DND-41 (cell line): ENCODE measurements around the gene EIF3I.

Experiments used
- ATAC-seq: fragments of 200-7000 bp; cut with Tn5 transposase; 3 replicates; pipeline ENCODE4 v1.9.1; 2021; ENCODE audit warnings: low read depth; ENCODE audit not compliant: insufficient read depth
- DNase-seq: peaks from one replicate; pipeline ENCODE4 v3.0.0-alpha.2; 2020
- H2AFZ ChIP-seq: 2 replicates; pipeline ENCODE4 v1.6.0; 2012; ENCODE audit warnings: low read depth, low read length
- H3K27ac ChIP-seq: 2 replicates; pipeline ENCODE4 v1.5.1; 2012; ENCODE audit warnings: low read length, inconsistent platforms
- H3K27me3 ChIP-seq: fragments of 200-600 bp; sonication (generic); 2 replicates; pipeline ENCODE4 v1.6.0; 2012; ENCODE audit warnings: low read length, mild to moderate bottlenecking, inconsistent platforms; ENCODE audit not compliant: insufficient read depth, poor library complexity
- H3K36me3 ChIP-seq: 2 replicates; pipeline ENCODE4 v1.5.1; 2012; ENCODE audit warnings: low read length, inconsistent platforms; ENCODE audit not compliant: insufficient read depth
- H3K4me1 ChIP-seq: 2 replicates; pipeline ENCODE4 v1.5.1; 2012; ENCODE audit warnings: mild to moderate bottlenecking, low read length; ENCODE audit not compliant: insufficient read depth
- H3K4me2 ChIP-seq: 2 replicates; pipeline ENCODE4 v1.6.0; 2012; ENCODE audit warnings: mild to moderate bottlenecking, moderate library complexity, low read length, inconsistent platforms; ENCODE audit not compliant: insufficient read depth
- H3K4me3 ChIP-seq, 2 experiments: fragments of 200-600 bp in 1 of 2; shearing (Covaris generic) in 1 of 2; 2 replicates each; pipeline ENCODE4 v1.5.1; 2012 to 2016; ENCODE audit warnings: inconsistent platforms in 2 of 2, low read length in 2 of 2, mild to moderate bottlenecking in 2 of 2, low read depth in 1 of 2, moderate library complexity in 1 of 2
- H3K79me2 ChIP-seq: 2 replicates; pipeline ENCODE4 v1.6.0; 2012; ENCODE audit warnings: low read length, inconsistent platforms; ENCODE audit not compliant: insufficient read depth
- H3K9ac ChIP-seq: 2 replicates; pipeline ENCODE4 v1.6.0; 2012; ENCODE audit warnings: low read depth, mild to moderate bottlenecking, inconsistent platforms, low read length, moderate library complexity
- H3K9me3 ChIP-seq: 2 replicates; pipeline ENCODE4 v1.5.1; 2012; ENCODE audit warnings: low read length, moderate library complexity, mild to moderate bottlenecking, inconsistent platforms; ENCODE audit not compliant: insufficient read depth, severe bottlenecking
- H4K20me1 ChIP-seq: 2 replicates; pipeline ENCODE4 v1.6.0; 2012; ENCODE audit warnings: low read length; ENCODE audit not compliant: insufficient read depth
- CTCF ChIP-seq: IDR thresholded peaks from 2 replicates; pipeline ENCODE4 v1.5.1; 2012; ENCODE audit warnings: borderline replicate concordance, low read length, moderate library complexity, mild to moderate bottlenecking; ENCODE audit not compliant: poor library complexity, severe bottlenecking; ENCODE audit errors: extremely low read depth
- EZH2 ChIP-seq: IDR thresholded peaks from 3 replicates; pipeline ENCODE4 v1.6.1; 2012; ENCODE audit warnings: borderline replicate concordance, low read depth, mild to moderate bottlenecking, moderate library complexity, low read length, inconsistent platforms; ENCODE audit not compliant: severe bottlenecking

Gene EIF3I

GRCh38 chr1:32184650-32185049 is 37.6 kb upstream of the EIF3I start:
- Histone ChIP-seq H3K4me2 (peak overlapping the region; percentile 33), H3K9ac (no peak overlapping the region), H3K27ac (0 out of 2 replicates have a peak overlapping the region, but pooled peaks have one; percentile 13), H3K9me3 (no peaks in the 10 kb centered on the region), H3K4me3 (no peak overlapping the region), H3K4me1 (peaks cover 63% of the 10 kb centered on the region), H2AFZ (no peak overlapping the region), H3K27me3 (no peaks in the 10 kb centered on the region), H4K20me1 (peaks cover 39% of the 10 kb centered on the region), H3K36me3 (peaks cover 87% of the 10 kb centered on the region), H3K79me2 (peaks cover 87% of the 10 kb centered on the region)
- DNase-seq (no peak), ATAC-seq (no peak)
- TF ChIP-seq CTCF (no peak), EZH2 (no peak)

- ATAC-seq (peak; percentile 88), DNase-seq (peak; percentile 72)
- peak overlapping the region; percentile 10; the same call in 1 of the 2 replicates for H3K4me2 ChIP-seq
- peaks cover 91% of the 10 kb centered on the region for H3K36me3 ChIP-seq
- TF ChIP-seq CTCF, result no peak
- no peak for TF ChIP-seq EZH2
- H3K4me1 ChIP-seq, result peaks cover 55% of the 10 kb centered on the region
- no peaks in the 10 kb centered on the region for H3K9me3 ChIP-seq
- peaks cover 73% of the 10 kb centered on the region for H3K79me2 ChIP-seq
- H3K27ac ChIP-seq, result peak overlapping the region; percentile 45
- H3K4me3 ChIP-seq, result no peak overlapping the region
- no peak overlapping the region for H2AFZ ChIP-seq
- H4K20me1 ChIP-seq, result peaks cover 35% of the 10 kb centered on the region
- H3K27me3 ChIP-seq, result no peaks in the 10 kb centered on the region
- H3K9ac ChIP-seq, result peak overlapping the region; percentile 22
Observed at GRCh38 chr1:32186077-32186476, 36.1 kb upstream of the EIF3I start.

GRCh38 chr1:32186491-32186890 is 35.7 kb upstream of the EIF3I start:
- H4K20me1 ChIP-seq, result peaks cover 34% of the 10 kb centered on the region
- H3K4me2 ChIP-seq, result peak overlapping the region; percentile 10; the same call in 1 of the 2 replicates
- no peak overlapping the region for H3K4me3 ChIP-seq
- no peak overlapping the region for H2AFZ ChIP-seq
- TF ChIP-seq EZH2 (no peak), CTCF (no peak)
- H3K27me3 ChIP-seq, result no peaks in the 10 kb centered on the region
- no peaks in the 10 kb centered on the region for H3K9me3 ChIP-seq
- ATAC-seq (peak; percentile 18; the same call in 2 of the 3 replicates), DNase-seq (no peak)
- peaks cover 69% of the 10 kb centered on the region for H3K79me2 ChIP-seq
- H3K9ac ChIP-seq, result peak overlapping the region; percentile 22
- H3K27ac ChIP-seq, result peak overlapping the region; percentile 45
- peaks cover 91% of the 10 kb centered on the region for H3K36me3 ChIP-seq
- peaks cover 50% of the 10 kb centered on the region for H3K4me1 ChIP-seq
